Middle frontal gyrus (tissue), 1 donor: ENCODE measurements around the gene XPOT.

Experiments used
- DNase-seq: peaks from one replicate; pipeline ENCODE4 v3.0.0-alpha.2; 2015; ENCODE audit warnings: low spot score; ENCODE audit errors: extremely low spot score

The XPOT gene

DNA sequence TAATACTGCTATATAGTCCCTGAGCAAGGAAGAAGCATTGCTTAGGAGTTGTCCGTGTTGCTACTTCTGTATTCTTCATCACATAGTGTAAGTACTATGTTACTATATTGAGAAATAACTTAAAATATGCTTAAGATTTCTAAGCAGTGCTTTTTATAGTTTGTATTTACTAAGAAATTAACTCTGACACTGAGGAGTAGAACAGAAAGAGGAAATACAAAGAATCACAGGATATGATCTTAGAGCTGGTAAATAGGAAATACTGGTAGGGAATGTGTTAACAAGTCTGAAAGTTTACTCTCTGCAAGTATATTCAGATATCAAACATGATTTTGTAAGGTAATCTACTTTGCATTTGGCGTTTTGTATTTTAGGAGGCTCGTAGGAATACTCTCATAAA, 15.5 kb downstream of the XPOT start:
- DNase-seq: no peak

GRCh38 chr12:64427988-64428387, 23.8 kb downstream of the XPOT start:
- no peak for DNase-seq

DNA sequence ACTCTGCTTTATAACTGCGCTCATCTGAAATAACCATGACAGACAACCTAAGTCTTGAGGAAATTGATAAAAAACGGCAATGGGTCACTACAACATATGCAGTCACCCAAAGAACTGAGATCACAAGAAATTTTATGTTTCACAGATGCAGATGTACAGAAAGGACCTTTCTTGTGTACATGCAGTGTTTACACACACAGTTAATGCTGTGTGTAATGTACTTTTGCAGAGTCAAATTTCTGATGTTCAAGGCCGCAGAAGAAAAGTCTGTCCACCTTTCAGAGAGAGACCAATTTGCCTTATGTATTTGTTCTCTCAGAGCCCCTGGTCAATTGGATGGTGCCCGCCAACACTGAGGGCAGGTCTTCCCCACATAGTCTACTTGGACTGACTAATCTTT, 24.8 kb downstream of the XPOT start:
- no peak for DNase-seq

DNA sequence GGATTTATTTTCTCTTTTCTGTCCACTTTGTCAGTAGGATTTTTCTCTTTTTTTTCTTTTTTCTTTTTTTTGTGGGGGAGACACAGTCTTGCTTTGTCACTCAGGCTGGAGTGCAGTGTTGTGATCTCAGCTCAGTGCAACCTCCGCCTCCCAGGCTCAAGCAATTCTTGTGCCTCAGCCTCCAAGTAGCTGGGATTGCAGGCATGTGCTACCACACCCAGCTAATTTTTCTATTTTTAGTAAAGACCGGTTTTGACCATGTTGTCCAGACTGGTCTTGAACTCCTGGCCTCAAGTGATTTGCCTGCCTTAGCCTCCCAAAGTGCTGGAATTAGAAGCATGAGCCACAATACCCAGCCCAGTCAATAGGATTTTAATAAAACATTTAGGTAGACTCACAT, 26.7 kb downstream of the XPOT start:
- no peak for DNase-seq

DNA sequence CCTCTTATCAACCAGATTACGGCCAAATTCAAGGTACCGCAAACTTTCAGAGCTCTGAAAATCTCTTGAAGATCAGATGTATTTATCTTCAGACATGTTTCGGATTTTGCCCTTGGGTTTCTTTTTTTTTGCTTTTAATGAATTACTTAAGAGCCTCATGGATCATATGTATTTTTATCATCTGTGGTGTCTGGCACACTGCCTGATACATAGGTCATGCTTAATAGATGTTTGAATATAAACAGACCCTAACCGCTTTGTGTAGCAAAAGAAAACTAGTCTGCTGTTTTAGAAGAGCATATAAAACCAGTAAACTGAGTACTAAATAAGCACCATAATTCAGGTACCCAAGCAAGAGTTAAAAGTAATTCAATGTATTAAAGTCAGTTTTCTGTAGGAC, 27.6 kb downstream of the XPOT start:
- no peak for DNase-seq

GRCh38 chr12:64433915-64434314, 29.7 kb downstream of the XPOT start:
- no peak for DNase-seq

- DNase-seq: no peak
These were observed 35.9 kb downstream of the XPOT start for GRCh38 chr12:64440100-64440499.

DNA sequence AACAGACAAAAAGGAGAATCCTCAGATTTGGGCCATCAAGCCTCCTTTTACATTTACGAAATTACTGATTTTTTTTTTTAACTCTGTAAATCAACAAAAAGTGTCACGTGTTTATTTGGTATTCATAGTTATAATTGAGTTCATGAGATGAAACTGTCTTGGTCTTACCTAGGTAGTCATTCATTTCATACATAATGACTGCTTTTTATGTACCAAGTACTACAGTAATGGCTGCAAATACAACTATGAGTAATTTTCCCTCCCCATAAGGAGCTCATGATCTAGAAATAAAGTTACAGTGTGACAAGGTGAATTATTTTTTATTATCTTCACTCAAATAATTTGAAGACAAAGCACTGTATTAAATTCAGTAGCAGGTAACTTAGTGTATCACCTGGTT, 41.3 kb downstream of the XPOT start:
- DNase-seq: no peak

- DNase-seq: no peak
These were observed 42.1 kb downstream of the XPOT start for GRCh38 chr12:64446295-64446694.

DNA sequence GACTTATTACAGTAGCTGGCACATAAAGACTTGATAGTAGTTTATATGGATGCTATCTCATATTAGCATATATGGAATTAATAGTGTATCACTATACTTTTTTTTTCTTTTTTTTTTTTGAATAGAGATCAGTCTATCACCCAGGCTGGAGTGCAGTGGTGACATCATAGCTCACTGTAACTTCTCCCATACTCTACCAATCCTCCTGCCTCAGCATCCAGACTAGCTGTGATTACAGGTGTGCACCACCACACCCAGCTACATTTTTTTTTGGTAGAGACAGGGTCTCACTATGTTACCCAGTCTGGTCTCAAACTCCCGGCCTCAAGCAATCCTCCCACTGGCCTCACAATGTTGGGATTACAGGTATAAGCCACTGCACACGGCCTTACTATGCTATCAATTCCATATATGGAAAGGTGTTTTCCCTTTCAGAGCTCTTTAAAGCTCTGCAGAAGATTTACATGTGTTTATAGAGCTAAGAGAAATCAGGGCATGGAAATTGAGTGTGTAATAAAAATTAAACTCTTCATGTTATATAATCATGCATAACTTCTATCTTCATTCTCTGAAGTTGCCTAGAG, 46.0 kb downstream of the XPOT start:
- no peak for DNase-seq

DNA sequence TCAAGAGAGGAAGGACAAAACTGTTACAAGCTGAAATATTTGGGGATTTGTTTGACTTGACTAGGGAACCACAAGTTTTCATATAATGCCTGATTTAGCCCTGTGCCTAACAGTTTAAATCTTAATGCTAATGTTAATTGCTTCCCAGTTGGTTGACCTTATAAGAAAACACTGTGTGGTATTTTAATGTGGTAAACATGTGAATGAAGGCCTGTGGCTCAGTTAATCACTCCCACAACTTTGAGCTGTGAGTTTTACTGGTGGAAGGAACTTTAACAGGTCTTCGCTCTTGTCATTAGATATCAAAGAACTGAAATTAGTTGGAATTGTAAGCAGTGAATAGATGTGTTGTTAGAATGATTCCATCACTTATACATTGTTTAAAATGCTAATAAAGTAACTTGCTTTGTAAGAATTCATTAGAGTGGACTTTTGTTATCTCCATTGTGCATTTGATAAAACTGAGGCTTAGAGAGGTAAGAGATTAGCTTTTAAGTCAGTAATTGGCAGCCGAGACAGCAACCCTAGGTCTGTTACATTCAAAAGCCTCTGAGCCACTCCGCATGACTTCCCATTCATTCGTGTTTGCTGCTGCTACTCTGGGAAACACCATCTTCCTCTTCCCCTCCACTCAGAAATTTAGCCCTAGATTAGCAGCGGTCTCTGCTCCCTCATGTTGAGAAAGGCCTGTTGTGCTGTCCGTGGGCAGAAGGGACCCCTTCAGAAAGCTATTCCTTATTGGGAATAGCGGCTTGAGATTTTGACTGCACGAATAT, 46.7 kb downstream of the XPOT start:
- DNase-seq: no peak

GRCh38 chr12:64451687-64452558, 47.7 kb downstream of the XPOT start, which contains the start of gene TBK1:
TSS of gene TBK1 (plus strand) at chr12:64452120. CDS start at chr12:64455871, 3,751 bp downstream.
- DNase-seq: peak; percentile 77

- no peak for DNase-seq
These were observed 48.6 kb downstream of the XPOT start for GRCh38 chr12:64452559-64453329.

GRCh38 chr12:64455506-64455905, 51.3 kb downstream of the XPOT start:
- no peak for DNase-seq

- DNase-seq: no peak
These were observed 51.9 kb downstream of the XPOT start for GRCh38 chr12:64456119-64456518.

DNA sequence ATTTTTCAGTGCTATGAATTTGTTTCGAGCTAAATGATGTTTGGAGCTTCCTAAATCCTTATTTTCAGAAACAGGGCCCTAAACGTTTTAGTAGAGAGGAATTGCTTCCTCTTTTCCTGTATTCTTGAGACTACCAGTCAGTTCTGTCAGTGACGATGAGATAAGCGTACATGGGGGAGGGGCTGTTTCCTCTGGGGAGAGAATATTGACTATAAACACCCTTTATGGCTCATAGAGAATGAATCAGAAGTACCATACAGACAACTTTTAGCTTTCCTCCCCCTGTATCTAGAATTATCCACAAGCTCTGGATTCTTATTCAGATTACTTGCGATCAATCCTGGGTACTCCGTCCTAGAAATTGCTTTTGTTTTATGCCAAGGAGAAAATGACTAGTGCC, 52.8 kb downstream of the XPOT start:
- DNase-seq: no peak

- DNase-seq: no peak
These were observed 53.3 kb downstream of the XPOT start for GRCh38 chr12:64457466-64457865.

DNA sequence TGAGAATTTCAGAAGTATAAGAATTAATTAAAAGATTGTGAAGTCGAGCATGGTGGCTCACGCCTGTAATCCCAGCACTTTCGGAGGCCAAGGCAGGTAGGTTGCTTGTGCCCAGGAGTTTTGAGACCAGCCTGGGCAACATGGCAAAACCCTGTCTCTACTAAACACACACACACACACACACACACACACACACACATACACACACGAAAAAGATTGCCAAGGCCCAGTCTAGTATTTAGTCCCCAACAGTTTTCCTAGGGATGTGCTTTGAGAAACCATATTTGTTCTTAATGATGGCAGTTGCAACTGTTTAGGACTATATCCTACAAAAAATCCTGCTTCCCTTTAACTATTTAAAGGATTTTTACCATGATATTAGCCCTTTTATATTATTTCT, 53.7 kb downstream of the XPOT start:
- no peak for DNase-seq

GRCh38 chr12:64459394-64459891, 55.3 kb downstream of the XPOT start:
- no peak for DNase-seq

DNA sequence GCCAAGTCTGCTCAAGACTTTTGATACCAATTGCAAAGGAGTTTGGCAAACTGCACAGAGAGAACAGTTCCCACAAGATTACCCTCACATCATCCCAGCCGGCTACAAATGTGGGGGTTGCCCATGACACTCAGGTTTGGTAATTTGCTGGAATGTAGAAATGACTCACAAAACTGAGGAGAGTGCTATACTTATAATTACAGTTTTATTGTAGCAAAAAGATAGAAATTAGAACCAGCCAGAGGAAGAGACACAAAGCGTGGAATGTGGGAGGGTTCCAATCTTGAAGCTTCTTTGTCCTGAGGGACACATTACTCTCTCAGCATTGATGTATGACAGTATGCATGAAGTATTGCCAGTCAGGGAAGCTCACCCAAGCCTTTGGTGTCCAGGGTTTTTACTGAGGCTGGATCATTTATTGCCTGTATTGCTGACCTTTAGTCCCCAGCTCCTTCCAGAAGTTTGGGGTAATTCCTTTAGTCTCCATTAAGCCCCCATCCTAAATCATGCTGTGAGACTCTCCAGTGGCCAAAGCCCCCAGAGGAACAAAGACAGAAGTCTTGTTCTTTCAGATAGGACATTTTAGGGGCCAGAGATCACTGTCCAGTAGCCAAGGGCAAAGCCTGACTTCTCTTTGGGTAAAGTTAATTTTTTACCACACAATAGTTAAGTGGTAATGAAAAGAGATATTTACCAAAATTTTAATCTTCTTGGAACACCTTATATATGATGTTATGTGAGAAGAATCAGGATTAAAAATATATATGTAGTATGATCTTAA, 57.6 kb downstream of the XPOT start:
- DNase-seq: peak; percentile 47
